ENCODE data around the gene LITAFD. TPM values are rescaled to one million over a fixed set of nuclear protein-coding genes. Genes with fewer than 3 reads are reported as not detected.
"Not testable (repeated sequence)": the region's sequence is repeated elsewhere in the genome, so short reads cannot be mapped to it uniquely, and the experiment has no call there.

LITAFD gene
- total RNA-seq: not detected

DNA sequence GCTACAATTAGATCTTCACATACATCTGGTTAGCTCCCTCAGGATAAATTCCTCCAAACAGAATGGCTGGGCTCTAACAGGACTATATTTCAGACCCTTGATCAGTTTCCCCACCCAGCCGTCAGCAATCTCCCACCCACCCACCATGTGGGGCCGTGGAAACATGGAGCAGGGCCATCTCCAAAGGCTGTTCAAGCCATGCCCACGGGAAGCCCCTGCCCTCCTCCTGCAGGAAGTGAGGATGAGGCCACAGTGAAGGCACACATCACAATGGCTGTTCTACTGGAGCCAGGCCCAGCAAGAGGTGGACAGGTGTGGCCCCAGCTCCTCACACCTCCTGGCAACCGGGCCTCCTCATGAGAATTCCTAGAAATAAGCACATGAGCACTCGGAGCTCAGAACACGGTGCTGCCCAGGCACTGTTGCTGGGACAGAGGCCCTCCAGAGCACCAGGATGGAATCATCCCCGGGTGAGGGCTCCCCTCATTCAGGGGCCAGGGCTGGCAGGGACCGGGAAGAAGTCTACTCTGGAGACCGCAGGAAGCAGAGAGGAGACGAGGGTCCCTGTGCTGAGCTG is at the start of gene LITAFD:
Gene LITAFD, plus strand, starts transcription at position 311 of the 577 bp plus-strand sequence. CDS start 2,005 bp downstream, outside the sequence.
- DNase-seq (ENCODE audit: low spot score): no peak

DNA sequence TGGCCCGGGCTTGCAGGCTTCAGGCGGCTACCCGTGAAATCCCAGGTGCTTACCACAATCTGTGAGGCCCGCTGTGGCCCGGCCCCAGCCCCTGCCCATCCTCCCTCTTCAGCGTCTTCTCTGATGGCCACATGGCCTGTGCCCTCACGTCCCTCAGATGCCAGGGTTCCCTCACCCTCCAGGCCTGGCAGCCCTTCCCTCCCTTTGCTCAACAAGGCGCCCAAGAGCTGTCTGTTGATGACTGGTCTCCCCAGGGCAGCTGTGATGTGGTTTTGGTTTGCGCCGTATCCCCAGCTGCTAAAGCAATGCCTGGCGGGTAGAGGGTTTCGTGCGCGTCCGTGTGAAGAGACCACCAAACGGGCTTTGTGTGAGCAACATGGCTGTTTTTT is 49.4 kb upstream of the LITAFD start:
- DNase-seq (ENCODE audit: low spot score): no peak

DNA sequence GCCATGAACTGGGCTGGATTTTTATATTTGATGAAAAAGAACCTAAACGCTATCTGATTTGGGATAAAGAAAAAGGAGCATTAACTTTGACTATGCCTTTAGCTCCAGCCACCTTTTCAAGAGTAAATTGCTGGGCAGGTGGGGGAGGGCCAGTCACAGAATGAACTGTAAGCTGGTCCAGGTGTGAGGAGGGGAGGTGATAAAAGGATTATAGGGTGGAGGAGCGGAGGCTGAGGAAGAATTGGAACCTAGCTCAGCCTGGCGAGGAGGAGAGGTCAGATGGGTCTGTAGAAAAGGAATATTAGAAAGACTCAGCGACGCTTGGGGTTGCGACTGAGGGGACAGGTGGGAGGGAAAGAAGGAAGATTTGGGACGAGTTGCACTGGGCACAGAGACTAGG is 45.4 kb upstream of the LITAFD start:
- DNase-seq (ENCODE audit: low spot score): not testable (repeated sequence)

DNA sequence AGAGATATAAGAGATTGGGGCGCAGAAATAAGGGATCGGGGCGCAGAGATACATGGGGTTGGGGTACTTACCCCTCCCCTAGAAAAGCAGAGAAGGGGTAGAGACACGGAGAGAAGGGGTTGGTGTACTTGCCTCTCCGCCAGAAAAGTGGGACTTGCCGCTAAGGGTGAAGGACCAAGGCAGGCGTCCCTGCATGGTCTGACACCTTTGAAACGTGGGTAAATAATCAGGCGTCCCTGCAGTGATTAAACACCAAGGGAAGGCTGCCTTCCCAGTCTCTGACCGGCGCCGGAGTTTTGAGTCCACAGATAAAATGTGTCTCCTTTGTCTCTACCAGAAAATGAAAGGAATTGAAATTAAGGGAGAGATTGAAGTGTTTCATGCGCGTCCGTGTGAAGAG is 44.6 kb upstream of the LITAFD start:
- not testable (repeated sequence) for DNase-seq (ENCODE audit: low spot score)

DNA sequence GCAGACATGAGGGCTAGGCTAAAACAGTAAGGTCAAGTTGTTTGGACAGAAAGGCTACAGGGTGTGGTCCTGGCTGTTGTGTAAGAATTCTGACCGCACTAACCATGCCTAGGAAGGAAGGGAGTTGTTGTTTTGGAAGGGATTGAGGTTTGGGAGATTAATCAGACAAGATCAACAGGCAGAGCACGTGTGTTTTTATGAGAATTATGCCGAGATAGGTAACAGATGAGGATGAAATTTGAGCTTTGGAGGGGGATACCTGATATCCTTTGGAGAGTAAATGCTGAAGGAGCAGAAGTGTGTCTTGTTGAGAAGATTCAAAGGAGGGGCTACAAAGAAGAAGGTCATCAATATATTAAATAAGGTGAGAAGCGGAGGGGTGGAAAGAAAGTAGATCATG is 40.1 kb upstream of the LITAFD start:
- DNase-seq (ENCODE audit: low spot score): not testable (repeated sequence)

DNA sequence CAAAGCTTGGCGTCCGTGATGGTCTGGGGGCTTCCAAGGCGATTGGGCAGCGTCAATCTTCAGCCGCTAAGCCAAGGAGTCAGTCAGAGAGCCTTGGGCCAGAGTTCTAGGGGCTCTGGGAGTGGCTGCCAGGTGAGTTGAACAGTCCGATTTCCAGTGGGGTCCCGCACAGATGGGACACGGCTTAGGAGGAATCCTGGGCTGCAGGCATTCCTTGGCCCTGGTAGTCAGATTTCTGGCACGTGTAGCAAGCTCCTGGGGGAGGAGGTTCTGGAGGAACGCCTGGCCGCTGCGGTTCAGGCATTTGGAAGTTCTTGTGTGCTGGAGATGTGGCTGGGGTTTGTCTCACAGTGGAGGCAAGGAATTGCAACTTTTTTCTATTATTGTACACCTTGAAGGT is 38.9 kb upstream of the LITAFD start:
- not testable (repeated sequence) for DNase-seq (ENCODE audit: low spot score)

DNA sequence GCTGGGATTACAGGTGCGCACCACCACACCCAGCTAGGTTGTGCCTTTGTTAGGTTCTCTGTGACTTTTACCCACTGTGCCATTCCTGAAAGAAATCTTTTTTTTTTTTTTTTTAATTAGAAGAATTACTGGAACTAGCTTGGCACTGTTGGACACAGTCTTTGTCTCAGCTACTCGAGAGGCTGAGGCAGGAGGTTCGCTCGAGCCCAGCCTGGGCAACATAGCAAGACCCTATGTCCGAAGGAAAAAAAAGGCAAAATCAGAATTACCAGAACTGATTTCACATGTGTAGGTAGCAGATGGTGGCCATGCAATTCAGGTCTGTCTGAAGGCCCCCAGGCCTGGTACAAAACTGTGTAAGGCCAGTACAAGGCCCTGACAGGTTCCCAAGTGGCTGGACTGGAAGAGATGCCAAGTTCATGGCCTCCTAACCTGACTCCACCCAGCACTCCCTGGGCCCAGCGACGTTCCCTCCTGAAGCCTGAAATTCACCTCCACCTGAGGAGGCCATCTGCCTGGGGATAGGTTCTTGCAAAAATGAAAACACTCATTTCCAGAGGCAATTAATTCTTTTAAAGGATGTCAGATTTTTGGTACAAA is 36.4 kb upstream of the LITAFD start:
- no peak for DNase-seq (ENCODE audit: low spot score)

DNA sequence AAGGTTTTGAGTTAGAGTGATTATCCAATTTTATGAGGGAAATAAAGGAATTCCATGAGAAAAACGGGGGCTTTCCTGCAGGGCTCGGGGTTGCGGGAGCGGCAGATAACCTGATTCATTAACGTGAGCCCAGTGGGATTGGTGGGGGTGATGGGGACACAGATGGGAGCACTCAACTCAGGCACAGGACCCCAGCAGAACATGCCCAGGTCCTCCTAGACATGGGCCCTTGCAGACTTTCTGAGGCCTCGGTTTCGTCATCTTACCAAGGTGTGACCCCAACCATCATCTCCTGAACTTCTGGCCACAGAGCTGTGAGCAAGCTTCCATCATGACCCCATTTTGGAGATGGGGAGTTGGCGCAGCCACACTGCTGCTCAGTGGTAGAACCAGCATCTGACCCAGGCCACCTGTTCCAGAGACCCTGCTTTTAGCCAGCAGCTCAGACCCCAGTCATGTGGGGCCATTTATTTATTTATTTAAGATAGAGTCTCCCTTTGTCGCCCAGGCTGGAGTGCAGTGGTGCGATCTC is 35.7 kb upstream of the LITAFD start:
- DNase-seq (ENCODE audit: low spot score): no peak

DNA sequence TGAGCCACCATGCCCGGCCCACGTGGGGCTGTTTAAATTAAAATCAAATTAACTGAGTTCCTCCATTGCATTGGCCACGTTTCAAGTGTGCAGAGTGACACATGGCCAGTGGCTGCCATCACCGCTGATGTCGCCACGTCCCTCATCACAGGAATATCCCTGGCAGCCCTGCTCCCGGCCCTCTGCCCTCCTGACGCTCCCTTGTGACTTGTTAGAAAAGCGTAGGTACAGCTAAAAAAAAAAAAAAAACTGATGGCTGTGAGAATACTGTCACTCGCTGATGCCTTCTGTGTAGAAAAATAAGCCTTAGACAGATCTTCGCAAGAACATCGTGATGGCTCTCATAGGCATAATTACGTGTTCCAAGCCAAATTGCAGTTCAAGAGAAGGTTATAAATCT is 35.0 kb upstream of the LITAFD start:
- no peak for DNase-seq (ENCODE audit: low spot score)

DNA sequence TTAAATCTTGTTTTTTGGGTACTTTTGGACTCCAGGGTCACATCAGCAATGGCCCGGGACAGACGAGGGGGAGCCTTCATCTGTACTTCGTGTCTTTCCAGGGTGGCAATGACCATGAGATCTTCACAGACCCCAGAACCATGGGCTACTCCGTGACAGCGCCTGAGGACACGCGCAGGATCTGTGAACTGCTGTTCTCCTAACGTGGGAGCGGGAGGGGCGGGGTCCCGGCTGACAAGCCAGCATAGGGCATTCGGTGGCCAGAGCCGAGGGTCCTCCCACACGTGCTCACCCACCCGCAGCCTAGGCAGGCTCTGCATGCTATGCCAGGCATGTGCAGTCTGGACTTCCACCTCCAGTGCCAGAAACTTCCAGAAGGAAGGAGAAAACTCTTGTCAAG is 34.5 kb upstream of the LITAFD start:
- DNase-seq (ENCODE audit: low spot score): no peak

DNA sequence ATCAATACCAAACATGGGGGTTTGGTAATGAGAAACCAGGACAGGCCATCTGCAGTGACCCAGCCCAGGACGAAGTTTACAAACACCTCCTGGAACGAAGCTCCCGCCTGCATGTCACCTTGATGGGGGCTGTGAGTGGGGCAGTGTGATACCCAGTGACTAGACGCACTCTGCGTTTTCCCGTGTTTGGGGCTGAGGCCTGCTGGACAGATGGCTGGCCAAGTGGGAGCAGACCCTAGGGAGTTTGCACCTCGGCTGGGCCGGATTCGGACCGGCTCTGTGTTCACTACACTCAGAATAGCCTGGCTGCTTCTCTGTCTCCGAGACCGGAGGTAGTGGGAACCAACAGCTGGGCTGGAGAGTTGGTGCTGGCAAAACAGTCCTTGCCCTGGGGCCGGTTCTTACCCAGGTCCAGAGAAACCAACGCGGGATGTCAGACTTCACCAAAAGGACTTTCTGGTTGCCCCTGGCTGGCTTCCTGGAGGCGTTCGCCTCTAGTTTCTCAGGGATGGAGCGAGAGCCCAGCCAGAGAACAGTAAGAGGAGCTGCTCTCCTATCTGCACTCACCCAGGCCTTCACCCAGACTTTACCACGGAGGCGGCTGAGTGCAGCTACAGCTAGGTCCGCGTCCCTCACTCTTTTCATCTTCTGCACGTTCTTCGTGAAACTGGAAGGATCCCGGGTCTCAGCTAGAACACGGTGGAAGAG is 33.8 kb upstream of the LITAFD start:
- no peak for DNase-seq (ENCODE audit: low spot score)

DNA sequence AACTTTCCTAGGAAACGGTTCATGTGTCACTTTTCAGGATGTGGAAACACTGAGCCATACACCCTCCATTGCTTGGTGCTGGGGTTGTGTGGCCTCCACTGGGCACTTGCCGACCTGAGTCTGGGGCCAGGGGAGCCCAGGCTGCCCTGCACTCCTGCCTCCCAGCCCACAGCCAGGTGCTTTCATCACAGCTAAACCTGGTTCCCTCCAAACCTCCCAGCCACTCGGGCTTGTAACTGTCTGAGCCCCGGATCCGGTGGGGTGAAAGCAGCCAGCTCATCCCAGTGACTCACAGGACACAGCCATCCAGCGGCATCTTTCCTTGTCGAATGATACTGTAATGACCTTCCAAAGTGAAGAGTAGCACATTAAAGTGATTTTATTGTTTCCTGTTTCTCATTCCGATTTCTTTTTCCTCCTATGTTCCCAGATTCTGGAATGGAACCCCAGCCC is 33.2 kb upstream of the LITAFD start:
- DNase-seq (ENCODE audit: low spot score): no peak

DNA sequence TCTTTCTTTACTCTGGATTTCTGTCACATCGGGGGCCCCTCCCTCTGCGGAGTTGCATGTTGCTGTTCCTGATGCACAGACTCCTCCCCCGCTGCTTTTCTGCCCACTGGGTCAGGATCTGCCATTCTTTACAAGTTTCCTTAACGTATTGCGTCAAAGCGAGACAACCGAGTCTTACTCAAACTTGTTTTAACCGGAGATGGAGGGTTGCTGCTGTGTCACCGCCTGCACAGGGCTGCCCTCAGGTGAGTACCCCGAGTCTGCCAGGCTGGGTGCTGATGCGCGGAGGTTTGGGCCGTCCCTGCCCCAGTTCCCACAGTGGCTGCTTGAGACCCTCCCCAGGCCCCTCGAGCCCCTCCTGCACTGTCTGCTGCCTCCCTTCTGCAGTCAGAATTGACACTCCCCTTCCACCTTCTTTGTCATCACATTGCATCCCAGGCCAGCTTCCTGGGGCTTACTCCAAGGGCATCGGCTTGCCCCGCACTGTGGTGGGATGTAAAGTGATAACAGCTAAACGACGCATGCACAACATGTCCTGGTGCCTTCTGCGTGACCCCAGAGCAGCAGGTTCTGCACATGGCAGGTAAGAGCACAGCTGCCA is 32.6 kb upstream of the LITAFD start:
- DNase-seq (ENCODE audit: low spot score): no peak

DNA sequence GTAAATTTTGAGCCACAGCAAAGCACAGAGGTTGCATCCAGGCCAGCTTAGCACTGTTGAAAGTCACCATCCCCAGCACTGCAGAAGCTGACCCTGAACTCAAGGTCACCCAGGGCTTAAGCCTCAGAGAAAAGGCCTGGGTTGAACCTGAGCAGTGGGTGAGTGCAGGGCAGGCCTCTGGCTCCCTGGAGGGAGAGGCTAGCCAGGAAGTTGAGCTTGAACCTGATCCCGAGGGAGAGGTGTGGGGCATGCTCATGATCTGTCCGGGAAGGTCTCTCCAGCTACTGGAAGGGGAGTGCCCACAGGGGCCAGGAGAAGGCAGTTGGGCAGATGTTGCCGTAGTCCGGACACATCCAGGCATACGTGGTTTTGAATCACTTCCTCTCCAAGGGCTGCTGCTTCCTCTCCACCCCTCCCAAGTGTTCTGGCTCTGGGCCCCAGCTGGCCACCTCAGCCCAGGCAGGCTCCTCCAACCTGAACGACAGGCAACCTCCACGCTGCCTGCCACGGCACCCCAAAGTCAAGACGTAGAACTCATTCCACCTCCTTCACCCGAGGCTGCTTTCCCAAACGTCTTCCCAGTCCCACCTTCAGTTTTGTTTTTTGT is 31.8 kb upstream of the LITAFD start:
- no peak for DNase-seq (ENCODE audit: low spot score)

DNA sequence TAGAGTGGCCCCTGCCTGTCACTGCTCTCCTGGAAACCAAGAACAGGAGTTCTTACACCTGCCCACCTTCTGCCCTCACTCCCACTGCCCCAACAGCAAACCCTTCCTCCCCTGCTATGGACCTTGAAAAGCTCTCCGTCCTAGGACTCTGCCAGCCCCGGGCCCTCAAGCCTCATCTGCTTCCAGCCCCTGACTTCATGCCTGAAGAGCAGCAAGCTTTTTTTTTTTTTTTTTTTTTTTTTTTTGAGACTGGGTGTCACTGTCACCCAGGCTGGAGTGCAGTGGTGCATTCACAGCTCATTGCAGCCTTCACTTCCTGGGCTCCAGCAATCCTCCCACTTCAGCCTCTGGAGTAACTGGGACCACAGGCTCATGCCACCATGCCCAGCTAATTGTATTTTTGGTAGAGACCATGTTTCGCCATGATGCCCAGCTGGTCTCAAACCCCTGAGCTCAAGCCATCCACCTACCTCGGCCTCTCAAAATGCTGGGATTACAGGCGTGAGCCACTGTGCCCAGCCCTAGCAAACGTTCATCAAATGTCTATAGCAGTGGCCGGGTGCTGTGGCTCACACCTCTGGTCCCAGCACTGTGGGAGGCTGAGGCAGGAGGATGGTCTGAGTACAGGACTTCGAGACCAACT is 30.3 kb upstream of the LITAFD start:
- DNase-seq (ENCODE audit: low spot score): no peak

DNA sequence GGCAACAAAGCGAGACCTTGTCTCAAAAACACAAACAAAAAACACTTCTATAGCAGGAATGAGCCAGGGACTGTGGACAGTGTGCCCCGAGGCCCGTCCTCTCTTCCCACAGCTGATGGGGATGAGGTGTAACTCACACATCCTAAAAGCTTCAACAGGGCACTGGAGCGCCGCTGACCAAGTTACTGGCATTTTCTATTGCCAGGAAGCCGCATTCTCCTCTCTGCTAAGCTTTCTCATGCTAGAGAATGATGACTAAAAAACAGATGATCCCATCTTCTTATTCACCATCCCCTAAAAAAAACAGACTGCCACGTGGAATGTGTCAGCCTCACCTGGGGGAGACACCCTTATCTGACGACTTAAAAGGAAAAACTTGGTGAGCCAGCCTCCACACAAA is 29.6 kb upstream of the LITAFD start:
- no peak for DNase-seq (ENCODE audit: low spot score)

DNA sequence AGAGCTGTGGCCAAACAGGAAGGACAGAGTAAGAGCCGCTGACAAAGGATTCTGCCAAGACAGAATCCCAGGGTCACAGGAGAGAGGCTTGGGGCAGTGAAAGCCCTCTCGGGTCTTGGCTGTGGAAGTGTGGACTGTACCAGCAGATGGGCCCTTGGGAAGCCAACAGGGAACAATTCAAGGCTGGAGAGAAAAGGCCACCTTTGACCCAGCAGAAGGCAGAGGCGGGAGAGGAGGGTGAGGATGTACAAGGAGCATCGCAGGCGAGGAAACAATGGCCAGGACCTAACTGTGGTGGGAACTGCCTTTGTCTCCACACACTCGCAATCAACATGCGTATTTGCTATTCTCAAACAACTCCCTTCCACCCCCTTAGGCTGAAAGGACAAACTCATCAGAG is 29.0 kb upstream of the LITAFD start:
- DNase-seq (ENCODE audit: low spot score): no peak

DNA sequence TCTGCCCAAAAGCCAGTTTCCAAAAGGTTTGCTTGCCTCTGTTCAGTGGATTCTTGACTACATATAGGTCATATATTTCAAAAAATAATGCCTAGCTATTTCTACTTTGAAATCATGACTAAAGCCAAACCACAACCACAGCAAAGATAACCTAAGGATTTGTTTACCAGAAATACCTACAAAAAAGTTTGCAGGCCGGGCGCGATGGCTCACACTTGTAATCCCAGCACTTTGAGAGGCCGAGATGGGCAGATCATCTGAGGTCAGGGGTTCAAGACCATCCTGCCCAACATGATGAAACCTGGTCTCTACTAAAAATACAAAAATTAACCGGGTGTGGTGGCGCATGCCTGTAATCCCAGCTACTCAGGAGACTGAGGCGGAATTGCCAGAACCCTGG is 28.5 kb upstream of the LITAFD start:
- no peak for DNase-seq (ENCODE audit: low spot score)

DNA sequence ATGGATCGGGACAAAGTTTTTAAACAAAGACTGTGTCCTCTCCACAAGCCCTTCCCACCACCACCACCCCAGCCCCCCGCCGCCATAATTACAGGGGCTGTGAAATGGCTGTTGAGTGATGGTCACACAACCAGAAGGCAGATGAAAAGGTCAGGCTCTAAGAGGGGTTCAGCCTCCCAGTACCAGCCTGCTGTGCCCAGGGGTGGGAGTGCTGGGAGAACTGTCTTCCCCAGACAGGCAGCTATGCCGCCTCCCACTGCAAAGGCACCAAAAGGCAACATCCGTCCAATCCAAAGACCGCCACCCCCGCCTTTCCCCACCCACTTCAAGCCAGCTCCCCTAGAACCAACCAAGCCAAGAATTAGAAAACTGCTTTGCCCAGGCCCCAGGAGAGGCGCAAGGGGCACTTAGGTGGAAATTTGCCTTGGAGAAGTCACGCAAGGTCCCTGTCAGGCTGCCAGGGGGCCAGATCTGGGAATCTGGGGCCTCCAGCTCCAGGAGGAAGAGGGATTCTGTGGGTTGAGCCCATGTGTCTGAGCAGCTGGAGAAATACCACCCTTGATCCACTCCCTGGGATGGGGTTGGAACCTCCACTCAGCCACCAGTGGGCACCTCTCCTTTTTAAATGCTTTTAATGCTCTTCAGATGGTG is 27.7 kb upstream of the LITAFD start:
- DNase-seq (ENCODE audit: low spot score): no peak

DNA sequence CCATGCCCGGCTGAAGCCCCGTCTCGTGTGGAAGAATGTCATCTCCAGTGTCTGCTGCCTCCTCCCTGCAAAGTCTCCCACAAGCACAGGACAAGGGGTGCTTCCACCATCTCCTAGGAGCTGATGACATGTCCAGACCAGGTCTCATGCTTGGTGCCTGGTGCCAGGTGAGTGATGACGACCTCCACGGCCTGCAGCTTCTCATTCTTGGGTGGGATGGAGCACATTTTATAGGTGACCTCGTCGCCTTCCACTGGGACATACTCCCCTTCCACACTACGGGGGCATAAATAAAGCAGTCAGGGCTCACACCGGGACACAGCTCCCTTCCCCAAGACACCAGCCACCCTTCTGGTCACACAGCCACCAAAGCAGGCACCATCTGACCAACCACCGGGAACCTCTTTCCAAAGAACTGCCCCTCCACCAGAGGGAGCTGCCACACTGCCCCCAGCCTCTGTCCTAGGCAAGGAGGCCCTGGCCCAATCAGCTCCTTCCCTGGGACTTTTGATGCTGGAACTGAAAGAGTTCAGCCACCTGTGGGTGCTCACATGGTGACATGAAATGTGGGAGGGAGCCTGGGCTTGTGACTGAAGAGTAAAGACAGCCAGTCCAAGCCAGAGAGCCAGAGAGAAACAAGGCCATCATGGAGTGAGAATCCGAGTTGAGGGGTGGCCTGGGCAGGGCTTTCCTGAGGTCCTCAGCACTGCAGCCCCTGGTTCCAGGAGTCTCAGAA is 26.9 kb upstream of the LITAFD start:
- no peak for DNase-seq (ENCODE audit: low spot score)
